Measurements from ENCODE around the gene NUDT15.
"Not testable (repeated sequence)": the region's sequence is repeated elsewhere in the genome, so short reads cannot be mapped to it uniquely, and the experiment has no call there.

The NUDT15 gene

DNA sequence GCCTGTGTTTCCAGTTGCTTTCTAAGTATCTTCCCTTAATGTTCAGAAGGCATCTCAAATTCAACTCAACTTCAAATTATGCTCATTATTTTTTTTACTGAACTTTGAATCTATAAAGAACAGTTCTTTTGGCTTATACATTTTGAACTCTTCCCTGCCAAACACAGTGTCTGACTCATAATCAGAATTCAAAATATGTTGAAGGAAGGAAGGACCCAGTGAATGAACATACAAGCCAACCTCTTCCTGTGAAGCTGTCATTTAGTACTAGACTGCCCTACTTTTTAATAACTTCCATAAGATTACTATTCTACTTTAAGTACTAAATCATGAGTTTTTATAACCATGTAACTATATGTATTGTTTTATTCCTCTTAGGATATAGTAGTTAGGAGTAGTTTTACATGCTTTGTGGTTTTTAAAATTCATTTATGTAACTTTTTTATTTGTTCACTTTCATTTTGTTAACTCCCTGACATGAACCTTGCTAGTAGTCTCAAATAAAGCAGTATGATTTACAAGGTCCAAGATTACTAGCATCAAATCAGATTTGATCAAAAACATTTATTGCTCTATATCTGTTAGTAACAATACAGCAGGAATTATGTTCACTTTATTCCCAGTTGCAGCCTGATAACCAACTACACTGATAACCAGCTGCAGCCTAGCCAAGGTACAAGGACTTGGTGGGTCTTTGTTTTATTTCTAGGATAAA is 6.4 kb downstream of the NUDT15 start:
- DNase-seq: no peak

DNA sequence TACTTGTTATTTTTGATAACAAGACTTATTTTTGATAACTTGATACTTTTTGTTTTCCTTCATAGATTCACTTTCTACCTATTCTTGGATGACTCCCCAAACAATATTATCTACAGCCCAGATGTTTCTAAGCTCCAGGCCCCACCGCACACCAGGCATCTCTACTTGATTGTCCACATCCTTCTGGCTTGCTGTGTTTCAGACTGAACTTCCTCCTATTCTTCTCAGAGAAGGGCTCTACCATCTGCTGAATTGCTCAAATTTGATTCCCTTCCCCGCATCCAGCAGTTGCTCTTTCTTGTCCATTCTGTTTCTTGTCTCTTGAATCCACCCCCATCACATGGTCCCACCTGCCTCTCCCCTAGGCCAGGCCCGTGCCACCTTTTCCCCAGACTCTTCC is 13.0 kb downstream of the NUDT15 start:
- DNase-seq: no peak

DNA sequence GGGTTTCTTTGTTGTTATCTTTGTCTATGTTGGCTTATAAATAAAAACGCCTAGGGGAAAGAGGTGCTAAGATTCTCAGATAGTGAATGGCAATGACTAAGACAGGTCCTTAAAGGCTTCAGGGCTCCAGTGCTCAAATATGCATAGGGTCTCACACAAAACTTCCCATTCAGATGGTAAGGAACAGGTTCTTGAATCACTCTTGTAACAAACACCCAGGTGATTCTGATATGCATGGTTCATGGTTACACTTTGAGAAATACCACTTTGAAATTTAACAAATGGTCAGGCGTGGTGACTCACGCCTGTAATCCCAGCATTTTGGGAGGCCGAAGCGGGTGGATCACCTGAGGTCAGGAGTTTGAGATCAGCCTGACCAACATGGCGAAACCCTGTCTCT is 17.1 kb downstream of the NUDT15 start:
- DNase-seq: no peak

DNA sequence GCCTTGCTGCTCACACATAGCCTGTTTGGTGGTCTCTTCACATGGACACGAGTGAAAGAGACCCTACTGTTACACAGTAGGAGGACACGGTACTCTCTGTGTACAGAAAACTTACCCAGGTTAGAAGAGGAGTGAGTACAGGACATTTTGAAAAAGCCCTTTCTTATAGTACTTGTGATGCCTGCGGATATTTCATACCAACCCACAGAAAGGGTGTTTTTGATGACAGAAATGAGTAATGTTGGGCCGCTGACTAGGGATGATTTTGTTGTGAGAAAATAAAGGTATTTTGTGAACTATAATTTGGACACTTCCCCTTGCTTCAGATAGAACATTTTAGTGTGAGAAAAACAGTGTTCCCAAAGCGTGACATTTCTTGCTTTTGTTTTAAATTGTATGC is 18.2 kb downstream of the NUDT15 start:
- DNase-seq: no peak

DNA sequence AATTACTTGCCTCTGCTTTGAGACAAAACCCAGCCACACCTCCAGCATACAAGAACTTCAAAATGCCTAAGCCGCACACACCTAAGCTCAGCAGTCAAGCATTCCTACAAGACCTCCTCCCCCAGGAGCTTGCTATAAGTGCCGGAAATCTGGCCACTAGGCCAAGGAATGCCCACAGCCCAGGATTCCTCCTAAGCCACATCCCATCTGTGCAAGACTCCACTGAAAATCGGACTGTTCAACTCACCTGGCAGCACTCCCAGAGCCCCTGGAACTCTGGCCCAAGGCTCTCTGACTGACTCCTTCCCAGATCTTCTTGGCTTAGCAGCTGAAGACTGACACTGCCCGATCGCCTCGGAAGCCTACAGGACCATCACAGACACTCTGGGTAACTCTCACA is 21.0 kb downstream of the NUDT15 start:
- DNase-seq: not testable (repeated sequence)

DNA sequence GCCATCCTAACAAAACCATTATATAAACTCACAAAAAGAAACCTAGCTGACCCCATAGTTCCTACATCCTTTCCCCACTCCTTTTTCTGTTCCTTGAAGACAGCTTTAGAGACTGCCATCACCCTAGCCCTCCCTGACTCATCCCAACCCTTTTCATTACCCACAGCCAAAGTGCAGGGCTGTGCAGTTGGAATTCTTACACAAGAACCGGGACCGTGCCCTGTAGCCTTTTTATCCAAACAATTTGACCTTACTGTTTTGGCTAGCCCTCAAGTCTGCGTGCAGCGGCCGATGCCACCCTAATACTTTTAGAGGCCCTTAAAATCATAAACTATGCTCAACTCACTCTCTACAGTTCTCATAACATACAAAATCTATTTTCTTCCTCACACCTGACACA is 22.4 kb downstream of the NUDT15 start:
- DNase-seq: not testable (repeated sequence)

DNA sequence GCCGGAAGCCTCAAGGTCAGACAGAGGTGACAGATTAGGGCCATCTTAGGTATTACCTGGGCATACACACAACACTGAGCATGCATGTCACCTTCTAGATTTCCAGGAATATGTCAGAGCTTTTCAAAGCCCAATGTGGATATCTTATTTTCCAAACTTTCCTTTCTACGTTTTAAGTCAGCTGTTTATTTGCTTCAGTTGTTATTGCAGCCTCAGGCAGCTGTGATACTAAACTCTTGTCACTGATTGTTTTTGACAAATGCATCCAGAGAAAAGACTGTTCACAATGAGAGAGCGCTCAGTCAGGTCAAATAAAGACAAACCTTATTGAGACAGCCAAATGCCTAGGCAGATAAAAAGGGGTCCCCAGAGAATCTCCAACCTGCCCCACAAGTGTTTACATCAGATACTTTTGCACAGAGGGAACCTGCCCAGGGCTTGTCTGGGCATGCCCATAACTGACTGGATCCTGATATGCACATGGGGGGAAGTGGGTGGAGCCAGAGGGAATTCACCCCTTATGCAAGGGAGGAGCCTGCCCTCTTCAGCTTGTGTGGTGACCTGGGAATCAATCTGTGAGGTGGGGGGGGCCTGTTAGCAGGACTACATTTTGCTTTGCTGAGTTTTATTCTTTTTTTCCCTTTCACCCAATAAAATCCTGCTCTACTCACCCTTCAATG is 28.9 kb downstream of the NUDT15 start:
- DNase-seq: no peak

DNA sequence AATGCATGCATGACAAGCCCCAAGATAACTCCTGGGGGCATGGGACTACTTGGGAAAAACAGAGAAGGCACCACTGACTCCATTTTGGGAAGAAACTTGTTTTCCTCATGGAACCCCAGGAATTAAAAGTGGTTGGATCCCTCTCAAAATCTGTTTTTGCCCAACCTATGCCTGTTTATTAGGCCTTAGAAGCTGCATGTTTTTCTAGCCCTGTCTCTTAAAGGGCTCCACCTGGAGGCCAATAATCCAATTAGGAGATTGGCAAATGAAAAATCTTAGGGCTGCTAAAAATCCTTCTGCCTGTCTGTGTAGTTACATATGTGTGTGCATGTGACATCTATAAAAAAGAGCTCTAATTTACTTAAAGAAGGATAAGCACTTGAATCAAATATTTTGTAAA is 30.5 kb downstream of the NUDT15 start:
- DNase-seq: no peak

DNA sequence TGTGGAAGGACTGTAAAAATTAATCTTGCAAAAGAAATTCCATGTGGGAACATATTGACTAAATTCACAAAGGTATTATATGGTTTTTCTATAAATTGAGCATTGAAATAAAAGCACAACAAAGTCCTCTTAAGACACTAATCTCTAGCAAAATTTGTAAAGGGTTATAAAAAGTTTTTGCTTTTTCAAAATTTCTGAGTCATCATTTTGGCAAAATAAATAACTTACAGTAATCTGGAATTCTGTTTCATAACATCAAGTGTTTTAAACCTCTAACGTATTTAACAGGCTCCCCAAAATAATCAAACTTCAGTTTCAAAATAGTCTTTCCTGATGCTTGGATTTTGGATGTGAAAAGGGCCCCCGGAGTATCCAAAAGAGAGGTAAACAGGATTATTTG is 31.4 kb downstream of the NUDT15 start:
- DNase-seq: no peak

DNA sequence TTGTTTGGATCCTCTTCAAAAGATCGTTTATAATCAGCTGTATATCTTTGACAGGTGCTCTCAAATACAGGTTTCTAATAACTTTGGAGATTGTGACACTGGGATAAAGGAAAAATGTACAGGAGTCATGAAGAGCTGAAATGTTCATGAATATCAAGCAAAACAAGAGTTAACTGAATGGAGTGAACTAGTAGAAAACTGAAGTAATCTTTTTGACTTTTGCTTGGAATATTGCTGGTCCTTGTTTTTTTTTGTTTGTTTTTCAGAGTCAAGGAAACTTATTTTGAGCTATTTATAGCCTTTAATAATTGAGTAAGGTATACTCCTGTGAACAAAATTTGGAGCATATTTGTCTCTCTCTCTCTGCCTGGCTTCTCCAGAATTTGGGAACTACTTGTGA is 32.0 kb downstream of the NUDT15 start:
- DNase-seq: no peak

DNA sequence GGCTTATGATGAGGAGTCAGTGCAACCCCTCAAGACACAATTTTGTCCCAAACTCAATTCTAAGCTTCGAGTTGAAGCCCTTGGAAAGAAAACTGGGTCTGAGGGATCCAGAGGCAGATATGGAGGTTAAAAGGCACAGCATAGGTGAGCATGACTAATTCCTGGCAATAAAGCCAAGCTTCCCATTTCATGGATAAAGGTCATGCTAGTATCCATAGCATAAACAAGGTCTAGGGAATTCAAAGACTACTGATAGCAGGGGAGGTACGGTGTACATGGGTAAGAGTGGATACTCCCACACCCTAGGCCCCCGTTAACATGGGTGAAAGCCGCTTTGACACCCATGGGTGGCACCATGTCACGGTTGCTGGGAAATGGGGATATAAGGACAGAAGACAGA is 33.4 kb downstream of the NUDT15 start:
- DNase-seq: no peak

DNA sequence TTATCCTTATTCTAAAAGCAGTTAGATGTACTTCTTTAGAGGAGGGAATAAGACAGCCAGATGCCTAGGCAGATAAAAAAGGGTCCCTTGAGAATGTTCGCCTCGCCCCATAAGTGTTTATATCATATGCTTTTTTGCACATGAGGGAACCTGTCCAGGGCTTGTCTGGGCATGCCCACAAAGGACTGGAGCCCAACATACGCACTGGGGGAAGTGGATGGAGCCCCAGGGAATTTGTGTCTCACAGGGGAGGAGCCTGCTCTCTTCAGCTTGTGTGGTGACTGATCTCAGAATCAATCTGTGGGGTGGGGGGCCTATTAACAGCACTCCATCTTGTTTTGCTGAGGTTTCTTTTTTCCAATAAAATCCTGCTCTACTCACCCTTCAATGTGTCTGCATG is 34.8 kb downstream of the NUDT15 start:
- DNase-seq: no peak

DNA sequence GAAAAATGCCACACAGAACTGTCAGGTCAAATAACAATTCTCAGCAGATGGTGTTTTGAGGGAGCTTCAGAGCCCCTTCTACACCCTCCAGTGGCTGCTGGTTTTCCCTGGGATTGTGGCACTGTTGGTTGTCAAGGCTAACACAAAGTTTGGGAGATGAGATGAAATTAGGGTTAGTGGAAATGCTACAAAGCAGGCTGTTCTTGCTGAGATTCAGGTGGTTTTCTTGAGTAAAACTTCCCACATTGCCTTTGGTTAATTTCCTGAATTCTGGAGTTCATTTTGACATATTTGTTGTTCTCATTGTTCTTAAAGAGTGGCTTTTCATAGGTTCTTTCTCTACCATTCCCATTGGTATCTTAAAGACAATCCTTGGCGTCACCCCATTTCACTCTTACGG is 35.3 kb downstream of the NUDT15 start:
- DNase-seq: no peak

DNA sequence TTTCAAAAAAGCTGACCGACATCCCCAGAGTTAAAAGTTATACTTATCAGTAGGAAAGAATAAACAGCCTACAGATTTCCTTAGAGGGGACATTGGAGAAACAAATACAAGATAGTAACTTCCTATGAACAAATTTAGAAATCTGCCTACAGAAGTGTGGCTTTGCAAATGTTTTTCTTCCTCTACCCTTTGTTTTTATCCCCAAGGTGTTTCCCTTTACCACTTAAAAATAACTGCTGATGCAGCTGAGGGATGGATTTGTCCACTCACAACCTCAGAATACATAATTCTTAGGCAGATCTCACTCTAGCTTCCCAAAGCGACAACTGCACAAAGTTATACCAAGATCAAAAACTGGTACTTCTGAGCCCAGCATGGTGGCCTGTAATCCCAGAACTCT is 36.5 kb downstream of the NUDT15 start:
- no peak for DNase-seq

DNA sequence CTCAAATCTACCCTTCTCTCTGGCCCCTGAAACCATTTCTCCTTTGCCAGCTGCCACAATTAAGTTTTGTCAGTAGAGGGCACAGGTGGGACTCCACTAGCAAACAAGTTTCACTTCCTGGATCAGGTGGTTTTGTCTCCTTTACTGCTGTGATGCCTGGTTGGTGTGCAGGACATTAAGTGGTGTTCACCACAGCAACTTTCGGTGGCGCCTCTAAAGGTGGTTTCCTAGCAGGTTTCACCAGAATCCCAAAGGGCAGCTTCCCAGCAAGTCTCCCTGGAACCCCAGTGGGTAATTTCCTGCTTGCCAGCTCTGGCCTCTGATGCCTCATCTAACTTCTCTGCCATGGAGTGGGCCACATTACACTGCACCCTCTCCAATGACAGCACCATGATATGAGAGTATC is 40.7 kb downstream of the NUDT15 start:
- no peak for DNase-seq

DNA sequence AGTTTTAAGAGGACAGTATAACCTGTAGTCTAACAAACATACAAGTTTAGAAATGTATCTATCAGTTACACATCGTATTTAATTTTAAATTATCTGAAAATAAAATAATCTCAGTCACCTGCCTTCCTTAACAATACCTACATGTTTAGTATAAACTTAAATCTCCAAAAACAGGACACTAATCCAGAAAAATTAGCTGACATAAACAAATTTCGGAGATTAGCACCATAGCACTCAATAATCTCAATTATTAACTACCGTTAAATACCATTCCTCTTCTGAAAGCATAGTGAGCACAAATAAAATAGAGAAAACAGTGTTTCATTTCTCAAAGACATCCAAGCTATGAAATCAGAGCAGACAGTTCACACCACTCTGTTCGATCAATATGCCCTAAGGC is 44.2 kb downstream of the NUDT15 start:
- no peak for DNase-seq

DNA sequence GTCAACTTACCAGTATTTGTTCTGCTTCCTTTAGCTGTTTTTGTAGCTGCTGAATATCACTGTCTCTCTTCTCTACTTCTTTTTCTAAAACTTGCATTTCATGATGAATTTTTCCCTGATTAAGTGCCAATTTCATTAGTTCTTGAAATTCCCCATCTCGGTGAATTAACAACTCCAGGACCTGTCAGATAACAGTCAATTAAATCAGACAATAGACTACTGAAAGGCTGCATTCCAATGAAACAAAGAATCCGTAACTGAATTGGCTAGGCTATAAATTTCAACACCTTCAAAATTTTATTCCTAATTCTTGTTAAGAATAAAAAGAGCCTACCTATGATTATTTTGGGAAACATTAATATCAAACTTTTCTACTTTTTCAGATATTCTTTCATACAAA is 48.7 kb downstream of the NUDT15 start:
- no peak for DNase-seq

DNA sequence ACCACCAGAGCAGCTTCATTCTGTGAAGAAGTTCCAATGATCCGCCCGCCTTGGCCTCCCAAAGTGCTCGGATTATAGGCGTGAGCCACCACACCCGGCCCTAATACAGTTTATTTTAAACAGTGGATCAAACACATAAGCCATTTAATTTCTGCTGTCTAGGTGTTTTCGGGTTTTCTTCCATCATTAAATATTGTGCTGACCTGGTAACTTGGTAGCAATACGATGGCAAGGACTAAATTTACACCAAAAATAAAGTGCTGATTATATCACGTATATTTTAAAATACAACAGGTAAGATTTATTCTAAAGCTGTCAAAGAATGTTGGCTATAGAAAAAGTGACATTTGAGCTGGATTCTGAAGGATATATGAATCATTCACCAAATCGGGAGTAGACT is 56.1 kb downstream of the NUDT15 start:
- DNase-seq: no peak

DNA sequence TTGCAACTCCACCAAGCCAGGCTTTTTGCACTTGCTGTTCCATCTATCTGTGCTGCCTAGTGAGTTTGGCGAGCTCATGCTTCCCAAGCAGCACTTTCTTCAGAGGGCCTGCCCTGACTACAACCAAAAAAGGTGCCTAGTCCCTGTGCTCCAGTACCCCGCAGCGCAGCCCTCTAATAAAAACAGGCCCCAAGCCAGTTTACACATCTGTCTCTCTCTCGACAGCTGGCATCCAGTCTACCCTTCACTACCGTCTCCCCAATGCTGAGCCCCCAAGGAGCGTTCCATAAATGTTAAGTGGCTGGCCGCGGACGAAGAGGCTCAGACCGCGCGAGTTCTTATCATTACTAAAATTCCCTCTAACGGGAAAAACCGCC is 56.9 kb downstream of the NUDT15 start:
- DNase-seq: no peak

DNA sequence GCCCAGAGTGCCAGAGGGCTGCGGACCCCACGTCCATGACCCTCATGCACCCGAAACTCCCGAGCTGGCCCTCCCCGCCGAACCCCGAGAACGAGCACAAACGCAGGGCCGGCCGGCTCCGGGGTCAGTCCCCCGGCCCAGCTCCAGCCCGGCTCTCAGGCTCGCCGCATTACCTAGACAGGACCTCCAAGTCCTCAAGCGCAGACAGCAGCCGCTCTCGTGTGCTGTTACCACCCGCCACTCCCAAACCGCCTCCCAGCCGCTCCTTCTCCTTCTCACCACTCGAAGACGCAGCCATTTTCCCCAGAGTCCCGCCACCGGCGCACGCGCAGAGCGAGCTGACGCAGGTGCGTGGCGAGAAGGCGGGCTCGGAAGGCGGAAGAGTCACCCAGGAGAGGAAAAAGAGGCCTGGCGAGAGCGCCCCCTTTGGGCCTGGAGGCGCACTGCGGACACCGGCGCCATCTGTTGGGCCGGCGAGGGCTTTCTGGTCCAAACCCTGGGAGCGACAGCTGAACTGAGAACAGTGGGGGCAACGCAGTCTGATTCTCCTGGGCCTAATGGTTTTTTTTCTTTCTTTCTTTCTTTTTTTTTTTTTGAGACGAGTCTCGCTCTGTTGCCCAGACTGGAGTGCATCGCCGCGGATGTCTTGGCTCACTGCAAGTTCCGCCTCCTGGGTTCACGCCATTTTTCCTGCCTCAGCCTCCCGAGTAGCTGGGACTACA is 57.4 kb downstream of the NUDT15 start, which contains the start of gene MED4:
TSS of gene MED4 (minus strand) at position 324 of the 722 bp plus-strand sequence. CDS start at position 298, 26 bp downstream.
- peak; percentile 97 for DNase-seq

DNA sequence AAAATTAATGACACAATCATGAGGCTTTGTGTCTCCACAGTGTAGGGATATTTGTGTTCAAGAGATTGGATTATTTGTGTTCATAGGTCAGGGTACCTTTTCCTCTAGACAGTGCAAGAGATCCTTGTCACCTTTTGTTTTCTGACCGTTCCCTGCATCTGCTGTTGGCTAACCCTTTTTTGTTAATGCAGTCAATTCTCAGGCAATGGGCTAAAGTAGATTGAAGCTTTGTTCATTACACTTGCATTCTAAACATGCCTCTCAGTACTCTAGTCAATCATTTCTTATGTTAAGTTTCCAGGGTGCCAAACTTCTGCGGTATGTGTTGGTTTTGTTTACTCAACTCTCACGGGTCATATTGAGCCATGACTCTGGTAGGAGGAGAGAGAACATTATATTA is 59.1 kb downstream of the NUDT15 start:
- DNase-seq: no peak
